SK-N-SH (cell line): ENCODE data around the gene S100A2. TPM values are rescaled to one million over a fixed set of nuclear protein-coding genes. Genes with fewer than 3 reads are reported as not detected.

ENCODE experiments used
- CTCF ChIA-PET: fragments of 300-600, 350-600 bp; formaldehyde crosslinking; extraction: SDS; loops from one replicate; lab custom pipeline; 2021; lab: Yijun Ruan, JAX
- POLR2A ChIA-PET: fragments of 350-600 bp; sonication (Branson Sonifier 250); formaldehyde crosslinking; extraction: SDS; loops from one replicate; lab custom pipeline; 2020; ENCODE audit warnings: antibody characterized with exemption, inconsistent platforms; lab: Yijun Ruan, JAX
- DNase-seq: peaks from one replicate; pipeline ENCODE4 v3.0.0; 2012
- H2AFZ ChIP-seq: fragments of 200-600 bp; sonication (generic); 2 replicates; pipeline ENCODE4 v1.8.1; 2016; ENCODE audit warnings: antibody characterized with exemption, mild to moderate bottlenecking, low read depth
- H3F3A ChIP-seq: fragments of 200-600 bp; sonication (generic); replicated peaks from 2 replicates; pipeline ENCODE3; 2016; ENCODE audit warnings: antibody characterized with exemption, mild to moderate bottlenecking; ENCODE audit not compliant: insufficient read depth
- H3K27ac ChIP-seq, 2 experiments: fragments of 200-500 bp in 1 of 2; fragments of 200-600 bp in 1 of 2; sonication (Bioruptor generic) in 1 of 2; sonication (generic), shearing (Covaris generic) in 1 of 2; 2 replicates each; pipeline versions ENCODE4 v1.5.1 to v1.6.1; 2014 to 2016; ENCODE audit warnings: low read depth in 2 of 2, inconsistent platforms in 1 of 2, low read length in 1 of 2, mild to moderate bottlenecking in 1 of 2, mixed read lengths in 1 of 2
- H3K27me3 ChIP-seq: fragments of 200-600 bp; sonication (generic), shearing (Covaris generic); 2 replicates; pipeline ENCODE4 v1.6.1; 2016; ENCODE audit warnings: mixed run types; ENCODE audit not compliant: insufficient read depth
- H3K36me3 ChIP-seq, 2 experiments: fragments of 200-500 bp in 1 of 2; fragments of 200-600 bp in 1 of 2; sonication (Bioruptor generic) in 1 of 2; sonication (generic) in 1 of 2; replicated peaks in 1 of 2; 2 replicates each; pipeline versions ENCODE3 to v1.5.1; 2014 to 2016; ENCODE audit warnings: low read length in 1 of 2, mild to moderate bottlenecking in 1 of 2; ENCODE audit not compliant: insufficient read depth in 2 of 2, control insufficient read depth in 1 of 2
- H3K4me1 ChIP-seq, 2 experiments: fragments of 200-500 bp in 1 of 2; fragments of 200-600 bp in 1 of 2; sonication (Bioruptor generic) in 1 of 2; sonication (generic), shearing (Covaris generic) in 1 of 2; 2 replicates each; pipeline versions ENCODE4 v1.5.1 to v1.6.1; 2014 to 2016; ENCODE audit warnings: low read depth in 1 of 2, low read length in 1 of 2, mixed run types in 1 of 2; ENCODE audit not compliant: insufficient read depth in 2 of 2, control insufficient read depth in 1 of 2
- H3K4me2 ChIP-seq: fragments of 200-600 bp; sonication (generic), shearing (Covaris generic); 2 replicates; pipeline ENCODE4 v1.6.1; 2017; ENCODE audit warnings: mixed run types
- H3K4me3 ChIP-seq, 2 experiments: fragments of 200-500 bp in 1 of 2; fragments of 200-600 bp in 1 of 2; sonication (Bioruptor generic) in 1 of 2; sonication (generic), shearing (Covaris generic) in 1 of 2; 2 replicates each; pipeline versions ENCODE4 v1.5.1 to v1.8.1; 2014 to 2016; ENCODE audit warnings: low read depth in 2 of 2, inconsistent platforms in 1 of 2, low read length in 1 of 2, mild to moderate bottlenecking in 1 of 2, mixed read lengths in 1 of 2, moderate library complexity in 1 of 2
- H3K79me2 ChIP-seq: fragments of 200-600 bp; sonication (generic); 2 replicates; pipeline ENCODE4 v1.8.1; 2017; ENCODE audit warnings: mild to moderate bottlenecking; ENCODE audit not compliant: insufficient read depth
- H3K9ac ChIP-seq: fragments of 200-600 bp; sonication (generic); 2 replicates; pipeline ENCODE4 v1.6.1; 2017; ENCODE audit warnings: mixed run types
- H3K9me2 ChIP-seq: fragments of 200-600 bp; sonication (generic); 2 replicates; pipeline ENCODE4 v1.6.1; 2017; ENCODE audit warnings: mixed run types
- H3K9me3 ChIP-seq: fragments of 200-600 bp; sonication (generic); 2 replicates; pipeline ENCODE4 v1.6.1; 2017; ENCODE audit warnings: mixed run types, mild to moderate bottlenecking, moderate library complexity
- H4K20me1 ChIP-seq: fragments of 200-600 bp; sonication (generic); 2 replicates; pipeline ENCODE4 v1.6.1; 2017; ENCODE audit warnings: mild to moderate bottlenecking, mixed run types; ENCODE audit not compliant: insufficient read depth
- ELF1 ChIP-seq: IDR thresholded peaks from 2 replicates; pipeline ENCODE4 v1.4.0; 2012
- EP300 ChIP-seq, 2 experiments: IDR thresholded peaks; 2 replicates each; pipeline versions ENCODE4 v1.4.0 to v1.6.1; 2012; ENCODE audit warnings: borderline replicate concordance in 1 of 2, low read depth in 1 of 2, low read length in 1 of 2
- FOSL2 ChIP-seq: IDR thresholded peaks from 2 replicates; pipeline ENCODE4 v1.4.0; 2012; ENCODE audit warnings: low read depth, mild to moderate bottlenecking, moderate library complexity, borderline replicate concordance
- FOXJ3 ChIP-seq: sonication (generic); formaldehyde crosslinking; IDR thresholded peaks from 2 replicates; pipeline ENCODE4 v1.5.1; 2020; ENCODE audit warnings: mild to moderate bottlenecking, missing genetic modification reagents
- FOXM1 ChIP-seq: IDR thresholded peaks from 2 replicates; pipeline ENCODE4 v1.4.0; 2012; ENCODE audit warnings: low read depth, mild to moderate bottlenecking
- GATA2 ChIP-seq: sonication (generic); formaldehyde crosslinking; IDR thresholded peaks from 2 replicates; pipeline ENCODE4 v1.5.0; 2020; ENCODE audit warnings: mild to moderate bottlenecking, missing genetic modification reagents
- JUND ChIP-seq: IDR thresholded peaks from 2 replicates; pipeline ENCODE4 v1.4.0; 2012
- MXI1 ChIP-seq: IDR thresholded peaks from 2 replicates; pipeline ENCODE4 v1.6.1; 2012; ENCODE audit warnings: mild to moderate bottlenecking, low read depth, low read length, improper control_type of control experiment
- NRF1 ChIP-seq: IDR thresholded peaks from 2 replicates; pipeline ENCODE4 v1.6.1; 2012; ENCODE audit warnings: low read depth, mild to moderate bottlenecking, low read length
- POLR2AphosphoS5 ChIP-seq: IDR thresholded peaks from 2 replicates; pipeline ENCODE4 v1.6.1; 2012; ENCODE audit warnings: low read depth, low read length
- RXRA ChIP-seq: IDR thresholded peaks from 2 replicates; pipeline ENCODE4 v1.4.0; 2012; ENCODE audit warnings: low read depth, mild to moderate bottlenecking, borderline replicate concordance
- TCF12 ChIP-seq: IDR thresholded peaks from 2 replicates; pipeline ENCODE4 v1.4.0; 2012
- YY1 ChIP-seq: IDR thresholded peaks from 2 replicates; pipeline ENCODE4 v1.4.0; 2012; ENCODE audit warnings: low read depth, mild to moderate bottlenecking
- WGBS: methylation state at CpG from one replicate; pipeline ENCODE4 v1.1.6; 2017; ENCODE audit warnings: low lambda C conversion rate; 5-methylcytosine and 5-hydroxymethylcytosine counted together
- polyA plus RNA-seq, 3 experiments: library from polyadenylated mRNA; depleted of rRNA; stranded (reverse); fragments of >200 nt; gene quantifications; 2 replicates each; pipeline ENCODE4 v1.2.3, GENCODE V29; 2012
- TF ChIP-seq, protein P1 (sequence below): IDR thresholded peaks from 2 replicates; pipeline ENCODE4 v1.4.0; 2012; ENCODE audit warnings: low read depth, borderline replicate concordance
- TF ChIP-seq, protein P2 (sequence below): IDR thresholded peaks from 2 replicates; pipeline ENCODE4; 2012
- TF ChIP-seq, protein P3 (sequence below): fragments of 150-350 bp; IDR thresholded peaks from 2 replicates; pipeline ENCODE4 v1.6.1; 2016; ENCODE audit warnings: mild to moderate bottlenecking, low read depth, low read length
- TF ChIP-seq, protein P4 (sequence below): fragments of 150-350 bp; IDR thresholded peaks from 2 replicates; pipeline ENCODE4 v1.6.1; 2017; ENCODE audit warnings: antibody characterized with exemption, low read length, low read depth, borderline replicate concordance

S100A2 gene
- polyA plus RNA-seq, 1 of the 3 experiments (the other 2 are of a cell fraction) = 31.4 TPM

DNA sequence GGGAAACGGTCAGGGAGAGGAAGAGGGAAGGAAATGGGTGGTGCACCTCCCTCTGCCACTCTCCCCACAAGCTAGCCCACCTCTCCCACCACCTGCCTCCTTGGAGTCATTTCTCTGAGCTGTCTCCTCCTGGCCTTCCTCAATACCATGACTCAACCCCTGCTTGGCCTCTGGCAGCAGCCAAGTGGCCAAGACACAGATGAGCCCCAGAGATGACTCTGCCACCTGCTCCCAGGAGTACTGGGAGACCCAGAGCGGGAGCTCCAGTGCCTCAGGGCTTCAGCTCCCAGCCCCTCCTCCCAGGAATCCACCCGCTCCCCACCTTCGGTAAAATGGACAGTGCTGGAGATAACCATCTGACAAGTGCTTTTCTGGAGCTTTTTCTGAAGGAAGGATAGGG, 44.7 kb upstream of the S100A2 start:
- Histone ChIP-seq H4K20me1 (no peaks in the 10 kb centered on the region), H3K4me3 (no peak overlapping the region), H3K9me3 (no peaks in the 10 kb centered on the region), H3K27ac (peak overlapping the region in 1 of 2 experiments; percentile 84; a peak in 2 of 4 replicates), H3K36me3 (peaks cover 13 to 24% of the 10 kb centered on the region in 2 experiments), H3K79me2 (peaks cover 51% of the 10 kb centered on the region), H3F3A (peaks cover 25% of the 10 kb centered on the region), H3K9me2 (no peaks in the 10 kb centered on the region), H3K4me2 (peak overlapping the region; percentile 99), H3K27me3 (no peaks in the 10 kb centered on the region), H3K4me1 (peaks cover 15 to 23% of the 10 kb centered on the region in 2 experiments; a peak in 3 of 4 replicates), H2AFZ (no peak overlapping the region), H3K9ac (no peak overlapping the region)
- WGBS = 55% methylated on average over 4 of the region's 4 CpGs
- TF ChIP-seq FOXJ3 (CRISPR knock-in tag) (no peak), GATA2 (CRISPR knock-in tag) (no peak), JUND (no peak), RXRA (no peak), TCF12 (peak; percentile 75), FOXM1 (no peak), FOSL2 (0 out of 2 replicates have a peak, but pooled peaks have one; percentile 38), ELF1 (no peak), YY1 (no peak), EP300 (IDR thresholded peaks at IDR 0.05; ENCODE audit: borderline replicate concordance in 1 of 2, low read depth in 1 of 2, low read length in 1 of 2) (no peak)
- TF ChIP-seq, protein P1, sequence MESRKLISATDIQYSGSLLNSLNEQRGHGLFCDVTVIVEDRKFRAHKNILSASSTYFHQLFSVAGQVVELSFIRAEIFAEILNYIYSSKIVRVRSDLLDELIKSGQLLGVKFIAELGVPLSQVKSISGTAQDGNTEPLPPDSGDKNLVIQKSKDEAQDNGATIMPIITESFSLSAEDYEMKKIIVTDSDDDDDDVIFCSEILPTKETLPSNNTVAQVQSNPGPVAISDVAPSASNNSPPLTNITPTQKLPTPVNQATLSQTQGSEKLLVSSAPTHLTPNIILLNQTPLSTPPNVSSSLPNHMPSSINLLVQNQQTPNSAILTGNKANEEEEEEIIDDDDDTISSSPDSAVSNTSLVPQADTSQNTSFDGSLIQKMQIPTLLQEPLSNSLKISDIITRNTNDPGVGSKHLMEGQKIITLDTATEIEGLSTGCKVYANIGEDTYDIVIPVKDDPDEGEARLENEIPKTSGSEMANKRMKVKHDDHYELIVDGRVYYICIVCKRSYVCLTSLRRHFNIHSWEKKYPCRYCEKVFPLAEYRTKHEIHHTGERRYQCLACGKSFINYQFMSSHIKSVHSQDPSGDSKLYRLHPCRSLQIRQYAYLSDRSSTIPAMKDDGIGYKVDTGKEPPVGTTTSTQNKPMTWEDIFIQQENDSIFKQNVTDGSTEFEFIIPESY = no peak
- TF ChIP-seq, protein P2, sequence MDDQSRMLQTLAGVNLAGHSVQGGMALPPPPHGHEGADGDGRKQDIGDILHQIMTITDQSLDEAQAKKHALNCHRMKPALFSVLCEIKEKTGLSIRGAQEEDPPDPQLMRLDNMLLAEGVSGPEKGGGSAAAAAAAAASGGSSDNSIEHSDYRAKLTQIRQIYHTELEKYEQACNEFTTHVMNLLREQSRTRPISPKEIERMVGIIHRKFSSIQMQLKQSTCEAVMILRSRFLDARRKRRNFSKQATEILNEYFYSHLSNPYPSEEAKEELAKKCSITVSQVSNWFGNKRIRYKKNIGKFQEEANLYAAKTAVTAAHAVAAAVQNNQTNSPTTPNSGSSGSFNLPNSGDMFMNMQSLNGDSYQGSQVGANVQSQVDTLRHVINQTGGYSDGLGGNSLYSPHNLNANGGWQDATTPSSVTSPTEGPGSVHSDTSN = no peak
- TF ChIP-seq, protein P3, sequence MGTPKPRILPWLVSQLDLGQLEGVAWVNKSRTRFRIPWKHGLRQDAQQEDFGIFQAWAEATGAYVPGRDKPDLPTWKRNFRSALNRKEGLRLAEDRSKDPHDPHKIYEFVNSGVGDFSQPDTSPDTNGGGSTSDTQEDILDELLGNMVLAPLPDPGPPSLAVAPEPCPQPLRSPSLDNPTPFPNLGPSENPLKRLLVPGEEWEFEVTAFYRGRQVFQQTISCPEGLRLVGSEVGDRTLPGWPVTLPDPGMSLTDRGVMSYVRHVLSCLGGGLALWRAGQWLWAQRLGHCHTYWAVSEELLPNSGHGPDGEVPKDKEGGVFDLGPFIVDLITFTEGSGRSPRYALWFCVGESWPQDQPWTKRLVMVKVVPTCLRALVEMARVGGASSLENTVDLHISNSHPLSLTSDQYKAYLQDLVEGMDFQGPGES = no peak
- ChIA-PET CTCF (interaction anchor here (0.7 to 1.4 kb wide), 3 partner anchors 39 to 115 kb away, joined by 3 to 5 read pairs (median 3); no protein-coding TSS in a partner anchor), POLR2A (no interaction called here)
- DNase-seq = no peak

DNA sequence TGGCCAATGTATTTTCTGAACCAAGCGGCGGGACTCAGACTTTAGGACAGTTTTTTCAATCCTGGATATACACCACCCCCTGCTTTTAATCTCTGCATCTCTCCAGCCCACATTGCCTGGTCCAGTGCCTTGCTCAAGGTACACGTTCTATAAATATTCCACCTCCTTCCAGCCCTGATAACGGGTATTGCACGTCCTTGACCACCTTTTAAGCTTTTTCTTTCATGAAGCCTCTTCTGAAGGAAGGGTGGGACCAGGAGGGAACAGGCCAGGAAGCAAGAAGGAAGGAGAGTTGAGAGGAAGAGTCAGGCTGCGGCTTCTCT, 43.9 kb upstream of the S100A2 start:
- DNase-seq = no peak
- 77% methylated on average over 6 of the region's 6 CpGs for WGBS
- Histone ChIP-seq H2AFZ (peak overlapping the region; percentile 48; the same call in 1 of the 2 replicates), H3K9me2 (no peaks in the 10 kb centered on the region), H4K20me1 (no peaks in the 10 kb centered on the region), H3F3A (peaks cover 25% of the 10 kb centered on the region), H3K9me3 (no peaks in the 10 kb centered on the region), H3K4me3 (peak overlapping the region in 1 of 2 experiments; percentile 87; a peak in 1 of 4 replicates), H3K27me3 (no peaks in the 10 kb centered on the region), H3K36me3 (peaks cover 13 to 27% of the 10 kb centered on the region in 2 experiments), H3K4me1 (peaks cover 15 to 23% of the 10 kb centered on the region in 2 experiments; a peak in 3 of 4 replicates), H3K79me2 (peaks cover 51% of the 10 kb centered on the region), H3K9ac (peak overlapping the region; percentile 100; the same call in 1 of the 2 replicates), H3K27ac (peak overlapping the region; percentile 58 to 84; a peak in 3 of 4 replicates), H3K4me2 (peak overlapping the region; percentile 99)
- CTCF ChIA-PET = no interaction called here
- POLR2A ChIA-PET = no interaction called here
- TF ChIP-seq POLR2AphosphoS5 (no peak), NRF1 (no peak), MXI1 (no peak), JUND (no peak), EP300 (IDR thresholded peaks at IDR 0.05; ENCODE audit: borderline replicate concordance in 1 of 2, low read depth in 1 of 2, low read length in 1 of 2) (no peak), YY1 (no peak), FOSL2 (no peak)
- TF ChIP-seq, protein P3 = no peak
- TF ChIP-seq, protein P4, sequence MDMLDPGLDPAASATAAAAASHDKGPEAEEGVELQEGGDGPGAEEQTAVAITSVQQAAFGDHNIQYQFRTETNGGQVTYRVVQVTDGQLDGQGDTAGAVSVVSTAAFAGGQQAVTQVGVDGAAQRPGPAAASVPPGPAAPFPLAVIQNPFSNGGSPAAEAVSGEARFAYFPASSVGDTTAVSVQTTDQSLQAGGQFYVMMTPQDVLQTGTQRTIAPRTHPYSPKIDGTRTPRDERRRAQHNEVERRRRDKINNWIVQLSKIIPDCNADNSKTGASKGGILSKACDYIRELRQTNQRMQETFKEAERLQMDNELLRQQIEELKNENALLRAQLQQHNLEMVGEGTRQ = no peak
- TF ChIP-seq, all 33 proteins: peak for 0
